ENCODE data around the gene NRG3. TPM values are rescaled to one million over a fixed set of nuclear protein-coding genes. Genes with fewer than 3 reads are reported as not detected.

NRG3 gene
- total and polyA plus RNA-seq, 2 of the 8 experiments (the other 6 are each of a cell fraction or from before 2014, with no cell fraction given), result 4.2 to 5.0 TPM

GRCh38 chr10:82866424-82867020, 991.5 kb downstream of the NRG3 start (continued):
- TF ChIP-seq RBBP5 (IDR thresholded peaks at IDR 0.05; ENCODE audit: borderline replicate concordance, low read depth, low read length) (no peak), SIX5 (IDR thresholded peaks at IDR 0.05; ENCODE audit: low read depth, low read length) (no peak), TEAD4 (IDR thresholded peaks at IDR 0.05; ENCODE audit: low read depth, low read length) (no peak), CREB1 (IDR thresholded peaks at IDR 0.05) (no peak)
